Measurements from ENCODE around the gene PIK3R5. TPM values are rescaled to one million over a fixed set of nuclear protein-coding genes. Genes with fewer than 3 reads are reported as not detected.

The PIK3R5 gene
- total RNA-seq, 2 experiments from 2014 or later, result 0.76 to 1.5 TPM

GRCh38 chr17:8938933-8939332, 26.6 kb downstream of the PIK3R5 start:
- H3K36me3 ChIP-seq (ENCODE audit: insufficient read depth, low read length), result no peaks in the 10 kb centered on the region
- H4K20me1 ChIP-seq (ENCODE audit: insufficient read depth, low read length), result no peaks in the 10 kb centered on the region
- H3K4me2 ChIP-seq (ENCODE audit: low read length), result no peak overlapping the region
- no peak overlapping the region for H3K4me3 ChIP-seq (ENCODE audit: low read depth, low read length, poor library complexity, severe bottlenecking)
- H3K27ac ChIP-seq (ENCODE audit: low read depth, low read length, poor library complexity, severe bottlenecking), result no peak overlapping the region
- H2AFZ ChIP-seq (ENCODE audit: low read length), result no peak overlapping the region
- no peak for DNase-seq (ENCODE audit: low spot score)
- no peaks in the 10 kb centered on the region for H3K9me3 ChIP-seq (ENCODE audit: low read length)
- no peaks in the 10 kb centered on the region for H3K79me2 ChIP-seq (ENCODE audit: insufficient read depth, low read depth, low read length)
- CTCF ChIA-PET (ENCODE audit: unreplicated experiment), result no interaction called here
- no peaks in the 10 kb centered on the region for H3K9me2 ChIP-seq (ENCODE audit: insufficient read depth, low read length)
- POLR2A ChIA-PET, result no interaction called here
- BruUV-seq (replicated peaks), result no TSS peak
- intact Hi-C loops (cut with micrococcal nuclease; ENCODE audit: unreplicated experiment), result no loop called here
- no peaks in the 10 kb centered on the region for H3K4me1 ChIP-seq (ENCODE audit: insufficient read depth, low read length, poor library complexity, severe bottlenecking)
- TF ChIP-seq CTCF (conservative IDR thresholded peaks at IDR 0.05; ENCODE audit: low read length) (no peak), EZH2phosphoT487 (IDR thresholded peaks at IDR 0.05; ENCODE audit: borderline replicate concordance, low read depth, low read length) (no peak)

GRCh38 chr17:8935191-8935590, 30.3 kb downstream of the PIK3R5 start:
- Histone ChIP-seq H3K79me2 (ENCODE audit: insufficient read depth, low read depth, low read length) (no peaks in the 10 kb centered on the region), H4K20me1 (ENCODE audit: insufficient read depth, low read length) (no peaks in the 10 kb centered on the region), H3K4me3 (ENCODE audit: low read depth, low read length, poor library complexity, severe bottlenecking) (no peak overlapping the region), H3K9me3 (ENCODE audit: low read length) (no peaks in the 10 kb centered on the region), H3K4me2 (ENCODE audit: low read length) (no peak overlapping the region), H3K36me3 (ENCODE audit: insufficient read depth, low read length) (no peaks in the 10 kb centered on the region), H2AFZ (ENCODE audit: low read length) (no peak overlapping the region), H3K4me1 (ENCODE audit: insufficient read depth, low read length, poor library complexity, severe bottlenecking) (no peaks in the 10 kb centered on the region), H3K9me2 (ENCODE audit: insufficient read depth, low read length) (no peaks in the 10 kb centered on the region), H3K27ac (ENCODE audit: low read depth, low read length, poor library complexity, severe bottlenecking) (no peak overlapping the region)
- intact Hi-C loops (cut with micrococcal nuclease; ENCODE audit: unreplicated experiment), result no loop called here
- TF ChIP-seq EZH2phosphoT487 (IDR thresholded peaks at IDR 0.05; ENCODE audit: borderline replicate concordance, low read depth, low read length) (no peak), CTCF (conservative IDR thresholded peaks at IDR 0.05; ENCODE audit: low read length) (no peak)
- ChIA-PET POLR2A (interaction anchor here (0.6 kb wide), 1 partner anchor 19 kb away, joined by 3 read pairs; no protein-coding TSS in a partner anchor), CTCF (ENCODE audit: unreplicated experiment) (no interaction called here)
- no TSS peak for BruUV-seq (replicated peaks)
- no peak for DNase-seq (ENCODE audit: low spot score)

GRCh38 chr17:8934346-8934745, 31.2 kb downstream of the PIK3R5 start:
- BruUV-seq (replicated peaks), result no TSS peak
- Histone ChIP-seq H2AFZ (ENCODE audit: low read length) (no peak overlapping the region), H4K20me1 (ENCODE audit: insufficient read depth, low read length) (no peaks in the 10 kb centered on the region), H3K79me2 (ENCODE audit: insufficient read depth, low read depth, low read length) (no peaks in the 10 kb centered on the region), H3K4me1 (ENCODE audit: insufficient read depth, low read length, poor library complexity, severe bottlenecking) (no peaks in the 10 kb centered on the region), H3K4me3 (ENCODE audit: low read depth, low read length, poor library complexity, severe bottlenecking) (no peak overlapping the region), H3K36me3 (ENCODE audit: insufficient read depth, low read length) (no peaks in the 10 kb centered on the region), H3K9me2 (ENCODE audit: insufficient read depth, low read length) (no peaks in the 10 kb centered on the region), H3K4me2 (ENCODE audit: low read length) (no peak overlapping the region), H3K9me3 (ENCODE audit: low read length) (no peaks in the 10 kb centered on the region), H3K27ac (ENCODE audit: low read depth, low read length, poor library complexity, severe bottlenecking) (no peak overlapping the region)
- POLR2A ChIA-PET, result no interaction called here
- CTCF ChIA-PET (ENCODE audit: unreplicated experiment), result no interaction called here
- TF ChIP-seq EZH2phosphoT487 (IDR thresholded peaks at IDR 0.05; ENCODE audit: borderline replicate concordance, low read depth, low read length), result no peak
- no peak for TF ChIP-seq CTCF (conservative IDR thresholded peaks at IDR 0.05; ENCODE audit: low read length)
- DNase-seq (ENCODE audit: low spot score), result no peak
- intact Hi-C loops (cut with micrococcal nuclease; ENCODE audit: unreplicated experiment), result no loop called here

Data from OCI-LY7 (cell line).